Measurements from ENCODE around the gene ST8SIA6.

ST8SIA6 gene

DNA sequence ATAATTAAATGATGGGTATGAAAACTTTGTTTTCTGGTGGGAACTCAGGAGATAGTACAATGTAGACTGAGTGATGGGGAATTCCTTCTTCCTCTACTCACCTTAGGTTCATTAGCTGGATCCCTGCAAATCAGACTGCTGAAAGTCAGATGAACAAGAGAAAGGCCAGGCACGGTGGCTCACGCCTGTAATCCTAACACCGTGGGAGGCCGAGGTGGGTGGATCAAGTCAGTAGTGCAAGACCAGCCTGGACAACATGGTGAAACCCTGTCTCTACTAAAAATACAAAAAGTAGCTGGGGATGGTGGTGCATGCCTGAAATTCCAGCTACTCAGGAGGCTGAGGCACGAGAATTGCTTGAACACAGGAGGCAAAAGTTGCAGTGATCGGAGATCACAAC, 28.7 kb upstream of the ST8SIA6 start:
- TF ChIP-seq EZH2phosphoT487 (IDR thresholded peaks at IDR 0.05; ENCODE audit: borderline replicate concordance) (no peak), CTCF (conservative IDR thresholded peaks at IDR 0.05; ENCODE audit: low read length) (no peak)
- no peaks in the 10 kb centered on the region for H3K27me3 ChIP-seq (ENCODE audit: insufficient read depth, low read length, poor library complexity, severe bottlenecking)
- no peaks in the 10 kb centered on the region for H3K9me2 ChIP-seq (replicated peaks; ENCODE audit: low read depth, low read length)
- no peak overlapping the region for H3K9ac ChIP-seq (ENCODE audit: low read depth, low read length, poor library complexity, severe bottlenecking)
- H4K20me1 ChIP-seq (ENCODE audit: insufficient read depth, low read length, poor library complexity, severe bottlenecking), result no peaks in the 10 kb centered on the region
- H3F3A ChIP-seq (ENCODE audit: low read depth), result no peaks in the 10 kb centered on the region
- H2AFZ ChIP-seq (ENCODE audit: low read length), result no peak overlapping the region
- no peak overlapping the region for H3K4me3 ChIP-seq (ENCODE audit: low read length, poor library complexity, severe bottlenecking)
- H3K4me2 ChIP-seq (ENCODE audit: low read depth, low read length, poor library complexity, severe bottlenecking), result no peak overlapping the region
- no peaks in the 10 kb centered on the region for H3K36me3 ChIP-seq (ENCODE audit: insufficient read depth, low read length)
- H3K9me3 ChIP-seq (ENCODE audit: insufficient read depth, low read depth, low read length), result no peaks in the 10 kb centered on the region
- no peaks in the 10 kb centered on the region for H3K4me1 ChIP-seq (ENCODE audit: insufficient read depth, low read length, poor library complexity, severe bottlenecking)
- no peaks in the 10 kb centered on the region for H3K79me2 ChIP-seq (ENCODE audit: insufficient read depth, low read length)

DNA sequence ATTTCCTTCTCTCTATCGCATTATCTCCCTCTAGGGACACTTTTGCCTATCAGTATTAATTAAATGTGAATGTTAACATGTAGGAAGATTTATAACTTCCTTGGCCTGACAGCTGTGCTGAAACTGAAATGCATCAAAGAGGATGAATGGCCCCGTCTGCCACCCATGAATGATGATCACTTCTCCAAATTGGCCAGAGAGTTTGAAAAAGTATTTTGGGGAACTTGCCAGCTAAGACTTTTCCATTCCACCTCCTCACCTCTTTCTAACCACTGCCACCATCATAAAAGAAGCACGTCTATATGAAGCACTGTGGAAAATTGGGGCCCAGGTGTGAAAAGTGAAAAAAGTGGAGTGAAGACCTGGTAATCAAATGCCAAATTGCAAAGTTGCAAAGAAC, 25.4 kb upstream of the ST8SIA6 start:
- Histone ChIP-seq H3K4me3 (ENCODE audit: low read length, poor library complexity, severe bottlenecking) (no peak overlapping the region), H3K9me3 (ENCODE audit: insufficient read depth, low read depth, low read length) (no peaks in the 10 kb centered on the region), H3K4me1 (ENCODE audit: insufficient read depth, low read length, poor library complexity, severe bottlenecking) (no peaks in the 10 kb centered on the region), H2AFZ (ENCODE audit: low read length) (no peak overlapping the region), H4K20me1 (ENCODE audit: insufficient read depth, low read length, poor library complexity, severe bottlenecking) (no peaks in the 10 kb centered on the region), H3K4me2 (ENCODE audit: low read depth, low read length, poor library complexity, severe bottlenecking) (no peak overlapping the region), H3K9me2 (replicated peaks; ENCODE audit: low read depth, low read length) (no peaks in the 10 kb centered on the region), H3F3A (ENCODE audit: low read depth) (no peaks in the 10 kb centered on the region), H3K36me3 (ENCODE audit: insufficient read depth, low read length) (no peaks in the 10 kb centered on the region), H3K9ac (ENCODE audit: low read depth, low read length, poor library complexity, severe bottlenecking) (no peak overlapping the region), H3K79me2 (ENCODE audit: insufficient read depth, low read length) (no peaks in the 10 kb centered on the region), H3K27me3 (ENCODE audit: insufficient read depth, low read length, poor library complexity, severe bottlenecking) (no peaks in the 10 kb centered on the region)
- TF ChIP-seq CTCF (conservative IDR thresholded peaks at IDR 0.05; ENCODE audit: low read length), result no peak

GRCh38 chr10:17479015-17479615, 24.7 kb upstream of the ST8SIA6 start:
- H3K27me3 ChIP-seq (ENCODE audit: insufficient read depth, low read length, poor library complexity, severe bottlenecking), result no peaks in the 10 kb centered on the region
- no peak overlapping the region for H2AFZ ChIP-seq (ENCODE audit: low read length)
- TF ChIP-seq EZH2phosphoT487 (IDR thresholded peaks at IDR 0.05; ENCODE audit: borderline replicate concordance), result no peak
- no peak for TF ChIP-seq CTCF (conservative IDR thresholded peaks at IDR 0.05; ENCODE audit: low read length)
- H4K20me1 ChIP-seq (ENCODE audit: insufficient read depth, low read length, poor library complexity, severe bottlenecking), result no peaks in the 10 kb centered on the region
- H3K4me1 ChIP-seq (ENCODE audit: insufficient read depth, low read length, poor library complexity, severe bottlenecking), result no peaks in the 10 kb centered on the region
- H3K4me2 ChIP-seq (ENCODE audit: low read depth, low read length, poor library complexity, severe bottlenecking), result no peak overlapping the region
- H3K9me3 ChIP-seq (ENCODE audit: insufficient read depth, low read depth, low read length), result no peaks in the 10 kb centered on the region
- no peaks in the 10 kb centered on the region for H3K9me2 ChIP-seq (replicated peaks; ENCODE audit: low read depth, low read length)
- no peaks in the 10 kb centered on the region for H3K79me2 ChIP-seq (ENCODE audit: insufficient read depth, low read length)
- H3K4me3 ChIP-seq (ENCODE audit: low read length, poor library complexity, severe bottlenecking), result no peak overlapping the region
- no peaks in the 10 kb centered on the region for H3K36me3 ChIP-seq (ENCODE audit: insufficient read depth, low read length)
- no peak overlapping the region for H3K9ac ChIP-seq (ENCODE audit: low read depth, low read length, poor library complexity, severe bottlenecking)
- H3F3A ChIP-seq (ENCODE audit: low read depth), result no peaks in the 10 kb centered on the region

Measured in Loucy (cell line).